ENCODE data around the gene EPM2AIP1. TPM values are rescaled to one million over a fixed set of nuclear protein-coding genes. Genes with fewer than 3 reads are reported as not detected.
"Not testable (repeated sequence)": the region's sequence is repeated elsewhere in the genome, so short reads cannot be mapped to it uniquely, and the experiment has no call there.

EPM2AIP1 gene
- total RNA-seq, result 10 to 100 TPM; 12.0 to 16.2 TPM

- Mint-ChIP-seq H3K9me3 (peaks cover 0 to 4% of the 10 kb centered on the region in 2 donors), H3K36me3 (peaks cover 23 to 28% of the 10 kb centered on the region in 2 donors), H3K27ac (no peak within 1 kb of the TSS)
- peak; percentile 87 to 89 for ATAC-seq
- DNase-seq (ENCODE audit: low spot score in 2 of 2), result no peak
These were observed at the start of gene EPM2AIP1 for GRCh38 chr3:36992806-36993325. Gene EPM2AIP1 (minus strand): TSS chr3:36993131. CDS start chr3:36993077, 54 bp downstream.

GRCh38 chr3:37042712-37043111 lies 49.8 kb upstream of the EPM2AIP1 start:
- not testable (repeated sequence) for DNase-seq (ENCODE audit: low spot score in 2 of 2); H3K27ac Mint-ChIP-seq; H3K9me3 Mint-ChIP-seq; ATAC-seq
- peaks cover 0 to 13% of the 10 kb centered on the region in 2 donors for H3K36me3 Mint-ChIP-seq

GRCh38 chr3:37041546-37042195 lies 48.7 kb upstream of the EPM2AIP1 start:
- DNase-seq (ENCODE audit: low spot score in 2 of 2) (no peak), ATAC-seq (no peak)
- Mint-ChIP-seq H3K9me3 (no peaks in the 10 kb centered on the region), H3K27ac (no peak overlapping the region), H3K36me3 (peaks cover 7 to 14% of the 10 kb centered on the region in 2 donors)

GRCh38 chr3:37040231-37040630 lies 47.3 kb upstream of the EPM2AIP1 start:
- ATAC-seq (no peak), DNase-seq (ENCODE audit: low spot score in 2 of 2) (no peak)
- Mint-ChIP-seq H3K9me3 (no peaks in the 10 kb centered on the region), H3K27ac (peak overlapping the region in 1 of 2 donors; percentile 56), H3K36me3 (peaks cover 21 to 28% of the 10 kb centered on the region in 2 donors)

GRCh38 chr3:37039161-37039846 lies 46.4 kb upstream of the EPM2AIP1 start:
- H3K36me3 Mint-ChIP-seq, result peaks cover 30 to 34% of the 10 kb centered on the region in 2 donors
- no peak for DNase-seq (ENCODE audit: low spot score in 2 of 2)
- no peak for ATAC-seq
- peak overlapping the region in 1 of 2 donors; percentile 56 for H3K27ac Mint-ChIP-seq
- no peaks in the 10 kb centered on the region for H3K9me3 Mint-ChIP-seq

GRCh38 chr3:37037352-37037751 lies 44.4 kb upstream of the EPM2AIP1 start:
- DNase-seq (ENCODE audit: low spot score in 2 of 2) (no peak), ATAC-seq (no peak)
- Mint-ChIP-seq H3K9me3 (no peaks in the 10 kb centered on the region), H3K27ac (no peak overlapping the region), H3K36me3 (peaks cover 43 to 48% of the 10 kb centered on the region in 2 donors)

GRCh38 chr3:37032961-37033360 lies 40.0 kb upstream of the EPM2AIP1 start:
- Mint-ChIP-seq H3K27ac (peak overlapping the region in 1 of 2 donors; percentile 84), H3K36me3 (peaks cover 51 to 72% of the 10 kb centered on the region in 2 donors), H3K9me3 (no peaks in the 10 kb centered on the region)
- ATAC-seq (no peak), DNase-seq (ENCODE audit: low spot score in 2 of 2) (no peak)

GRCh38 chr3:37031096-37031682 lies 38.3 kb upstream of the EPM2AIP1 start:
- DNase-seq (ENCODE audit: low spot score in 2 of 2), result no peak
- Mint-ChIP-seq H3K9me3 (no peaks in the 10 kb centered on the region), H3K27ac (no peak overlapping the region), H3K36me3 (peaks cover 48 to 65% of the 10 kb centered on the region in 2 donors)
- no peak for ATAC-seq

GRCh38 chr3:37030588-37030987 lies 37.7 kb upstream of the EPM2AIP1 start:
- ATAC-seq (no peak), DNase-seq (ENCODE audit: low spot score in 2 of 2) (no peak)
- Mint-ChIP-seq H3K27ac (peak overlapping the region in 1 of 2 donors; percentile 84), H3K9me3 (no peaks in the 10 kb centered on the region), H3K36me3 (peaks cover 42 to 59% of the 10 kb centered on the region in 2 donors)

- DNase-seq (ENCODE audit: low spot score in 2 of 2), result no peak
- Mint-ChIP-seq H3K36me3 (peaks cover 36 to 55% of the 10 kb centered on the region in 2 donors), H3K9me3 (no peaks in the 10 kb centered on the region), H3K27ac (no peak overlapping the region)
- peak in 1 of 2 donors; percentile 29 for ATAC-seq
These were observed 36.7 kb upstream of the EPM2AIP1 start for GRCh38 chr3:37029516-37030163.

GRCh38 chr3:37029111-37029510 lies 36.2 kb upstream of the EPM2AIP1 start:
- ATAC-seq (no peak), DNase-seq (ENCODE audit: low spot score in 2 of 2) (no peak)
- no peaks in the 10 kb centered on the region for H3K9me3 Mint-ChIP-seq
- H3K36me3 Mint-ChIP-seq, result peaks cover 39 to 51% of the 10 kb centered on the region in 2 donors
- H3K27ac Mint-ChIP-seq, result no peak overlapping the region

- no peak for DNase-seq (ENCODE audit: low spot score in 2 of 2)
- Mint-ChIP-seq H3K9me3 (no peaks in the 10 kb centered on the region), H3K36me3 (peaks cover 39 to 46% of the 10 kb centered on the region in 2 donors), H3K27ac (peak overlapping the region in 1 of 2 donors; percentile 35)
- ATAC-seq, result no peak
These were observed 35.4 kb upstream of the EPM2AIP1 start for GRCh38 chr3:37028329-37028728.

GRCh38 chr3:37026851-37027250 lies 33.9 kb upstream of the EPM2AIP1 start:
- ATAC-seq (no peak), DNase-seq (ENCODE audit: low spot score in 2 of 2) (no peak)
- no peak overlapping the region for H3K27ac Mint-ChIP-seq
- no peaks in the 10 kb centered on the region for H3K9me3 Mint-ChIP-seq
- H3K36me3 Mint-ChIP-seq, result peaks cover 31 to 43% of the 10 kb centered on the region in 2 donors

GRCh38 chr3:37025561-37026335 lies 32.8 kb upstream of the EPM2AIP1 start:
- ATAC-seq, result no peak

GRCh38 chr3:37024820-37025405 lies 32.0 kb upstream of the EPM2AIP1 start:
- Mint-ChIP-seq H3K36me3 (peaks cover 38 to 44% of the 10 kb centered on the region in 2 donors), H3K27ac (peak overlapping the region in 1 of 2 donors; percentile 61), H3K9me3 (no peaks in the 10 kb centered on the region)
- no peak for ATAC-seq
- no peak for DNase-seq (ENCODE audit: low spot score in 2 of 2)

More at GRCh38 chr3:37025561-37026335, 32.8 kb upstream of the EPM2AIP1 start:
- peak overlapping the region; percentile 10 to 37 for H3K27ac Mint-ChIP-seq
- no peaks in the 10 kb centered on the region for H3K9me3 Mint-ChIP-seq
- peaks cover 31 to 40% of the 10 kb centered on the region in 2 donors for H3K36me3 Mint-ChIP-seq
- no peak for DNase-seq (ENCODE audit: low spot score in 2 of 2)

Measured in activated naive CD4-positive, alpha-beta T cell treated with anti-CD3 and anti-CD28 coated beads, Interleukin-2, amount 50 U/mL, for 72 hours (primary cell).